GM21367 (cell line): Measurements from ENCODE around the gene EME1.
A peak's percentile ranks its signal among the peaks of the same experiment; 100 is the strongest.
"Not testable (repeated sequence)": the region's sequence is repeated elsewhere in the genome, so short reads cannot be mapped to it uniquely, and the experiment has no call there.

Experiments
- ATAC-seq: cut with Tn5 transposase; IDR thresholded peaks from one replicate; pipeline ENCODE4 v1.9.1; 2021; ENCODE audit not compliant: unreplicated experiment

Gene EME1

GRCh38 chr17:50393700-50394099 lies 20.7 kb downstream of the EME1 start:
- ATAC-seq = no peak

- no peak for ATAC-seq
Observed at GRCh38 chr17:50394711-50395110, 21.7 kb downstream of the EME1 start.

DNA sequence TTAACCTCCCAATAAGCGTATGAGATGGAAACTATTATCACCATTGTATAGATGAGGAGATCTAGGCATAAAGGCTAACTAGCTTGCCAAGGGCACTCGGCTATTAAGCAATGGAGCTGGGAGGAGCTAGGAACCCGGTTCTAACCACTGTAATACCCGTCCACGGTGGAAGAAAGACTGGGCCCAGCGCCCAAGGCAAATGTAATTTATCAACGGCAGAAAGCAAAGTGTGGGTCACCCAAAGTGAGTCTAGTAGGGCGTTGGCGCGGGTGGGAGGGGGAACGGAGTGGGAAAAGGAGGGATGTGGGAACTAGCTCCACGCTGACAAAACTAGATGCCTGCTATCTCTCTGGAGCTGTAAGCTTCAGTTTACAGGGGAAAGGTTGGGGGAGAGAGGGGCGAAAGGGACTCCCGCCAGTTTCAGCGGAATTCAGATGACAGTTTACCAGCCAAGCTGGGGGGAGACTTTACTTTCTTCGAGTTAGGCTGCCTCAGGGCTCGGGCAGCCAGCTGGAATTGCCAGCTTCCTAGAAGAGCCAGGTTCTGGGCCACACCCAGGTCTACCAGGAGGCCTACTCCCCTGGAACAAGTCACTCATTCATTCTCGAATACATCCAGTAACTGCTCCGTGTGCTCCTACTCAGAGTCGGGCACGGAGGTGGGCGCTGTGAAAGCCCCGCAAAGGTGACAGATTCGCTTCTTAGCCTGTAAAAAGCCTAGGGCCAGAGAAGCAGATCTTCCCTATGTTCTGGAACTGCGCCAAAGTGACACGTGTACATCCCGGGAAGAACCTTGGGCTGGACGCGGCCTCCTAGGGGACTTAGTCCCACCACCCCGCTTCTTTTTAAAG lies 23.5 kb downstream of the EME1 start:
- ATAC-seq = peak; percentile 4

- ATAC-seq = peak; percentile 89
Observed at GRCh38 chr17:50397111-50397918, 24.3 kb downstream of the EME1 start, which contains the start of gene LRRC59. Gene LRRC59 (minus strand): TSS chr17:50397523. CDS start chr17:50397317, 206 bp downstream.

DNA sequence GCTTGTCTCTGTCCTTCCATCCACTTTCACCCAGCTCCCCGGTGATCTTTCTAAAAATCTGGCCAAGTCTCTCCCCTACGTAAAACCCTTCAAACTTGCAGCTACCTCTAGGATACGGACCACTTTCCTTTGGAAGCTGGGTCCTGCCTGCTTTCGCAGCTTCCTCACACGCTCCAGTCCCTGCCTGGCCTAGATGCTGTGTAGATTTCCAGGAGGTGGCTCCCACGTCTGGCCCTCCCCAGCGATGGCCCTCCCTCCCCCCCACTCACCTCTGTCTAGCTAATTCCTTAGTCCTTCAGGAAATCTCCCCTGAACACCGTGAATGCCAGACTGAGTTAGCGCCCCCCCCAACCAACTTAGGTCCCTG lies 24.9 kb downstream of the EME1 start:
- no peak for ATAC-seq

DNA sequence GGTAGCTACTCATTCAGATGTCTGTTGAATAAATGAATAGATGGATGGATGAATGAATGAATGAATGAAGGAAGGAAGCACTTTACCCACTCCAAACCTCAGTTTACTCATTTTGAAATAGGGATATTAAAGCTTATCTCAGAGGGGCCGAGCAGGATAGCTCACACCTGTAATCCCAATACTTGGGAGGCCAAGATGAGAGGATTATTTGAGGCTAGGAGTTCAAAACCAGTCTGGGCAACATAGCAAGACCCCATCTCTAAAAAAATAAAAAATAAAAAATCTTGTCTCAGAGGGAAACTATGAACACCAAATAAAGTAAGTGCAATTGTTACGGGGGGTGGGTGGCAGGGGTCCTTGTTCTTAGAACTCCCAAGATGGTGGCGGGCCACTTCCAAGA lies 25.6 kb downstream of the EME1 start:
- ATAC-seq = not testable (repeated sequence)

- not testable (repeated sequence) for ATAC-seq
Observed at GRCh38 chr17:50399591-50399990, 26.6 kb downstream of the EME1 start.

GRCh38 chr17:50405351-50405750 lies 32.3 kb downstream of the EME1 start:
- not testable (repeated sequence) for ATAC-seq

GRCh38 chr17:50406578-50406977 lies 33.5 kb downstream of the EME1 start:
- ATAC-seq = no peak

- no peak for ATAC-seq
Observed at GRCh38 chr17:50407921-50408320, 34.9 kb downstream of the EME1 start.

- no peak for ATAC-seq
Observed at GRCh38 chr17:50412188-50412732, 39.2 kb downstream of the EME1 start.

- ATAC-seq = no peak
Observed at GRCh38 chr17:50414808-50415207, 41.8 kb downstream of the EME1 start.

DNA sequence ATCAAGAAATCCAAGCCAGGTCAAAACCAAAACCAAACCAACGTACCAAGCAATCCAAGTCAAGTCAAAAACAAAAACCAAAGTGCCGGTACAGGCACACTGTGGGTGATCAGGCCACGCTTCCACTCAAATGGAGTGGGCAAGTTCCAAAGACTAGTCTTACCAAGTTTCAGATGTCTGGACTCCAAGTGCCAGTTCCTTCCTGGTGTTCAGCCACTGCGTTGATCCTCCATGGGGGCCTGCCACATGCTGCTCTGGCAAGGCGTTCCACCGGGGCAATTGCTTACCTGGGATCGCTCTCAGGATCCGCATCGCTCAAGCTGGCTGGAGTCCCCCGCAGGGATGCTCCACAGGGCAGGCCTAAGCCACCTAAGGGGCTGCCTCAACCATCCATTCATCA lies 46.5 kb downstream of the EME1 start:
- ATAC-seq = not testable (repeated sequence)

GRCh38 chr17:50420419-50421112 lies 47.5 kb downstream of the EME1 start:
- ATAC-seq = no peak

GRCh38 chr17:50421308-50422051 lies 48.5 kb downstream of the EME1 start:
- no peak for ATAC-seq

- no peak for ATAC-seq
Observed at GRCh38 chr17:50422738-50423137, 49.7 kb downstream of the EME1 start.

DNA sequence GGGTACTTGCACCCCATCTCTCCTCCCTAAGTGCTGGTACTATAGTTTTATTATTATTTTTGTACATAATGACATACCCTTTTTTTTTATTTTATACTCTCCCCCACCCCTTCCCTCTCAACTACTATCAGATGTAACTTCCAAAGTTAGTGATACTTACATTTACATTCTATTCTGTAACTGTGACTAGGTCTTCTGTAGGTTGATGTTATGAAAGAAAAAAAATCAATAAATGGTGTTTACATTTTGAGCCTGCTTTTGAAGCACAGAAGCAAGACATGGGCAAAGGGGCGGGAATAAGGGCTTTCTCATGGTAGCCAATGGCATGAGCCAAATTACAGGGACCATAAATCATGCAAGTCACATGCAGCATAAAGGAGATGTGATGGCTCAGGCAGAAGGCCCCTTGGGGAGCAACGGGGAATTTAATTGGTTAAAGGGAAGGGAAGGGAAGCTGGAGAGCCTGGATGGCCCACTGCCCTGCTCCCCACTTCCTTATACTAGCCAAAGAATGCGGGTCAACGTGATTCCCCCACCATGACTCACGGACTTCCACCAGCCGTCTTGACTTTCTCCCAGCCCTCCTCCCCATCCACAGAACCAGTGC lies 50.6 kb downstream of the EME1 start:
- no peak for ATAC-seq

GRCh38 chr17:50424246-50424995 lies 51.4 kb downstream of the EME1 start:
- ATAC-seq = no peak

DNA sequence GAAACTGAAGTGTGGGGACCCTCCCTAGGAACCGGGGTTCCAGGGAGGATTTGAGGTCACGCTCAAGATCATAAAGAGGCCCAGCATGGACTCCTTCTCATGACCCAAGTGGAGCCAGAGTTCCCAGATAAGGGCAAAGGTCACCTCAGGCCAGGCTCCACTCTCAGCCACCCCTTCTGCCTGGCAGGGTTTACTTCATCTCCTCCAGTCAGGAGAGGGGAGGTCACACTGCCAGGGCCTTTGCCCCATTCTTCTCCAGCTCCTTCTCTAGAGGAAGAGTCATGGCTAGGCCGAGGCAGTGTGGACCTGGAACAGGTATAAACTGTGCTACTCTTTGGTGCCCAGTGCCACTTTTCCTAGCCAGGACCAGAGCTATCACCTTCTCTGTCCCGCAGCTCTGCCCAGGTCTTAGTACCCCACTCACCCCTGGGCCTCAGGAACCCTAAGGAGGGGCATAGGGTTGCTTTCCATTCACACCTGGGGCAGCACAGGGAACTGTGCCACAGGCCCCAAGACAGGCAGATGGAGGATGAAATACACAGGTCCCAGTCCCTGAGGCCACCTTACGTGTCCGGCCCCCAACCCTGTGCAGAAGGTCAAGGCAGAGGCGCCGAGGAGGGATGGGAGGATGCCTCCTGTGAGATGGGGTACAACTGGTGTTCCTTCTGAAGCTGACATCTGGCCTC lies 52.1 kb downstream of the EME1 start:
- no peak for ATAC-seq
